ENCODE data around the gene HMCN2. TPM values are rescaled to one million over a fixed set of nuclear protein-coding genes. Genes with fewer than 3 reads are reported as not detected.

HMCN2 gene
- total and polyA plus RNA-seq, 2 donors (not counting 1 experiment from before 2014, with no cell fraction given), result 0.01 TPM; not detected in 1

DNA sequence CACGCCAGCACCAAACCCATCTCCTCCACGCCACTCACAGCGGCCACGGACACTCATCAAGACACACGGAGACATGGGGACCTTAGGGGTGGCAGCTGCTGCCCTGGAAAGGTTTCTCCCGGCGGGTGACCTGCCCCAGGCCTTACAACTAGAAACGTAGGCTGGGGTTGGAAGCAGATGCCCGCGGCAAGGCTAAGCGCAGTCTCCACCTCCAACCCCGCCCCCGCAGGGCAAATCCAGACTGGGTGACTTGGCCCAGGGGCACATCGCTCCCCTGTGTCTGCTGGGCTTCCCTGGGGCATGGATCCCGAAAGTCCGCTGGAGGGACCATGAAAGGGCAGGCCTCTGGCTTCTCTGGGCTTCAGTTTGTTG, 167.2 kb downstream of the HMCN2 start:
- peaks cover 0 to 7% of the 10 kb centered on the region in 2 donors for H3K4me1 ChIP-seq (ENCODE audit: control insufficient read depth in 2 of 2, insufficient read depth in 2 of 2, low read length in 2 of 2)
- Mint-ChIP-seq H3K4me1 (peaks cover 5% of the 10 kb centered on the region), H3K4me3 (peak overlapping the region; percentile 39), H3K27me3 (peaks cover 39% of the 10 kb centered on the region), H3K27ac (no peak overlapping the region), H3K9me3 (ENCODE audit: insufficient read depth) (no peaks in the 10 kb centered on the region)
- 62% methylated on average over 16 of the region's 16 CpGs for WGBS (ENCODE audit: insufficient coverage)
- peaks cover 0 to 40% (median 4%) of the 10 kb centered on the region in 4 experiments for H3K27me3 ChIP-seq (replicated peaks in 1 of 4; ENCODE audit: control extremely low read depth in 1 of 4, control insufficient read depth in 3 of 4, insufficient read depth in 4 of 4, low read length in 3 of 4)
- no peaks in the 10 kb centered on the region for H3K79me2 ChIP-seq (ENCODE audit: control insufficient read depth, insufficient read depth, low read length)
- ChIA-PET POLR2A (no interaction called here), CTCF (no interaction called here)
- H3K36me3 ChIP-seq (replicated peaks in 1 of 2; ENCODE audit: control extremely low read depth in 1 of 2, control insufficient read depth in 1 of 2, extremely low read depth in 1 of 2, insufficient read depth in 2 of 2, low read length in 1 of 2), result no peaks in the 10 kb centered on the region
- H3K4me3 ChIP-seq (ENCODE audit: control extremely low read depth in 1 of 5, extremely low read depth in 1 of 5, insufficient read depth in 1 of 5, low read depth in 2 of 5, low read length in 4 of 5), result no peak overlapping the region
- H3K9me3 ChIP-seq (ENCODE audit: control extremely low read depth in 1 of 3, control insufficient read depth in 2 of 3, insufficient read depth in 1 of 3, low read length in 2 of 3), result peaks cover 0 to 29% (median 0%) of the 10 kb centered on the region in 3 donors
- H3K27ac ChIP-seq (ENCODE audit: low read length in 2 of 2), result no peak overlapping the region
- H4K20me1 ChIP-seq (ENCODE audit: control insufficient read depth, insufficient read depth, low read length, poor library complexity, severe bottlenecking), result no peaks in the 10 kb centered on the region
- H3K9ac ChIP-seq (ENCODE audit: low read length), result no peak overlapping the region
- intact Hi-C loops (cut with micrococcal nuclease), result no loop called here
- H3K4me2 ChIP-seq (replicated peaks; ENCODE audit: low read depth, low read length, poor library complexity, severe bottlenecking), result peak overlapping the region; percentile 64
- TF ChIP-seq EZH2 (IDR thresholded peaks at IDR 0.05; ENCODE audit: borderline replicate concordance, insufficient read depth, low read depth, low read length, poor library complexity, severe bottlenecking), result no peak
- TF ChIP-seq, protein P1, sequence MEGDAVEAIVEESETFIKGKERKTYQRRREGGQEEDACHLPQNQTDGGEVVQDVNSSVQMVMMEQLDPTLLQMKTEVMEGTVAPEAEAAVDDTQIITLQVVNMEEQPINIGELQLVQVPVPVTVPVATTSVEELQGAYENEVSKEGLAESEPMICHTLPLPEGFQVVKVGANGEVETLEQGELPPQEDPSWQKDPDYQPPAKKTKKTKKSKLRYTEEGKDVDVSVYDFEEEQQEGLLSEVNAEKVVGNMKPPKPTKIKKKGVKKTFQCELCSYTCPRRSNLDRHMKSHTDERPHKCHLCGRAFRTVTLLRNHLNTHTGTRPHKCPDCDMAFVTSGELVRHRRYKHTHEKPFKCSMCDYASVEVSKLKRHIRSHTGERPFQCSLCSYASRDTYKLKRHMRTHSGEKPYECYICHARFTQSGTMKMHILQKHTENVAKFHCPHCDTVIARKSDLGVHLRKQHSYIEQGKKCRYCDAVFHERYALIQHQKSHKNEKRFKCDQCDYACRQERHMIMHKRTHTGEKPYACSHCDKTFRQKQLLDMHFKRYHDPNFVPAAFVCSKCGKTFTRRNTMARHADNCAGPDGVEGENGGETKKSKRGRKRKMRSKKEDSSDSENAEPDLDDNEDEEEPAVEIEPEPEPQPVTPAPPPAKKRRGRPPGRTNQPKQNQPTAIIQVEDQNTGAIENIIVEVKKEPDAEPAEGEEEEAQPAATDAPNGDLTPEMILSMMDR (IDR thresholded peaks at IDR 0.05), result no peak
- no peak for DNase-seq
- peak overlapping the region; percentile 46 for H2AFZ ChIP-seq (ENCODE audit: insufficient read depth, low read depth, low read length, poor library complexity, severe bottlenecking)
- ATAC-seq (ENCODE audit: low read depth), result no peak

DNA sequence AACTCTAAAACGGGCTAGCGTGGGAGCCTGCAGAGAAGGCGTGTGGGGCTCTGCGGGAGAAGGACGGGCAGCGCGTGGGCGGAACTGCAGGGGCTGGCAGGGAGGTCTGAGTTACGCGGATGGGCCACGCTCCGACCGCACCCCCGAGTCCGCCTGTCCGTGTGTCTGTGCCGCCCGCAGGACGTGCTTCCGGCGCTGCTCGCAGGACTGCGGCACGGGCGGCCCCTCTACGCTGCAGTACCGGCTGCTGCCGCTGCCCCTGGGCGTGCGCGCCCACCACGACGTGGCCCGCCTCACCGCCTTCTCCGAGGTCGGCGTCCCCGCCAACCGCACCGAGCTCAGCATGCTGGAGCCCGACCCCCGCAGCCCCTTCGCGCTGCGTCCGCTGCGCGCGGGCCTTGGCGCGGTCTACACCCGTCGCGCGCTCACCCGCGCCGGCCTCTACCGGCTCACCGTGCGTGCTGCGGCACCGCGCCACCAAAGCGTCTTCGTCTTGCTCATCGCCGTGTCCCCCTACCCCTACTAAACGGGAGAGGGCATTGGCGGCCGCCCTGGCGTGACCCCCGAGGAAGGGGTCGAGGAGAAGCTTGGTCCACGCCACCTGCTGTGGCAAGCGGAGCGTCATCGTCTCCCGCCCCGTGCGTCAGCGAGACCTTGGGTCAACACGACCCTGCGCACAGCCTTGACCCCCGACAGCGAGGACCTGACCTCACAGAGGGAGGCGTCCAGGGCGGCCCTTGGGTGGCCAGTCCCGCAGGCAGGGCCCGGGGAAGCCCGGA, 167.8 kb downstream of the HMCN2 start:
- CTCF ChIA-PET, result interaction anchor here (0.6 kb wide), 1 partner anchor 641 kb away, joined by 4 read pairs; no protein-coding TSS in a partner anchor
- peaks cover 39% of the 10 kb centered on the region for H3K27me3 Mint-ChIP-seq
- DNase-seq (peak; percentile 38), ATAC-seq (ENCODE audit: low read depth) (peak; percentile 64)
- Histone ChIP-seq H3K9ac (ENCODE audit: low read length) (no peak overlapping the region), H3K4me2 (replicated peaks; ENCODE audit: low read depth, low read length, poor library complexity, severe bottlenecking) (peak overlapping the region; percentile 64), H3K4me3 (ENCODE audit: control extremely low read depth in 1 of 5, extremely low read depth in 1 of 5, insufficient read depth in 1 of 5, low read depth in 2 of 5, low read length in 4 of 5) (no peak overlapping the region), H3K27me3 (replicated peaks in 1 of 4; ENCODE audit: control extremely low read depth in 1 of 4, control insufficient read depth in 3 of 4, insufficient read depth in 4 of 4, low read length in 3 of 4) (peaks cover 0 to 38% (median 4%) of the 10 kb centered on the region in 4 experiments), H2AFZ (ENCODE audit: insufficient read depth, low read depth, low read length, poor library complexity, severe bottlenecking) (peak overlapping the region; percentile 46), H4K20me1 (ENCODE audit: control insufficient read depth, insufficient read depth, low read length, poor library complexity, severe bottlenecking) (no peaks in the 10 kb centered on the region), H3K79me2 (ENCODE audit: control insufficient read depth, insufficient read depth, low read length) (no peaks in the 10 kb centered on the region), H3K36me3 (replicated peaks in 1 of 2; ENCODE audit: control extremely low read depth in 1 of 2, control insufficient read depth in 1 of 2, extremely low read depth in 1 of 2, insufficient read depth in 2 of 2, low read length in 1 of 2) (no peaks in the 10 kb centered on the region), H3K27ac (ENCODE audit: low read length in 2 of 2) (no peak overlapping the region), H3K4me1 (ENCODE audit: control insufficient read depth in 2 of 2, insufficient read depth in 2 of 2, low read length in 2 of 2) (peaks cover 0 to 7% of the 10 kb centered on the region in 2 donors), H3K9me3 (ENCODE audit: control extremely low read depth in 1 of 3, control insufficient read depth in 2 of 3, insufficient read depth in 1 of 3, low read length in 2 of 3) (peaks cover 0 to 29% (median 0%) of the 10 kb centered on the region in 3 donors)
- POLR2A ChIA-PET, result no interaction called here
- H3K4me1 Mint-ChIP-seq, result peaks cover 5% of the 10 kb centered on the region
- peak overlapping the region; percentile 39 for H3K4me3 Mint-ChIP-seq
- H3K27ac Mint-ChIP-seq, result no peak overlapping the region
- intact Hi-C loops (cut with micrococcal nuclease), result no loop called here
- TF ChIP-seq, protein P1 (IDR thresholded peaks at IDR 0.05), result peak; percentile 63
- TF ChIP-seq EZH2 (IDR thresholded peaks at IDR 0.05; ENCODE audit: borderline replicate concordance, insufficient read depth, low read depth, low read length, poor library complexity, severe bottlenecking), result no peak
- 13% methylated on average over 92 of the region's 92 CpGs for WGBS (ENCODE audit: insufficient coverage)
- H3K9me3 Mint-ChIP-seq (ENCODE audit: insufficient read depth), result no peaks in the 10 kb centered on the region
